Panc1 (cell line): ENCODE data around the gene SENP6.

ENCODE experiments used
- CTCF ChIP-seq: fragments of 450-650 bp; IDR thresholded peaks from 2 replicates; pipeline ENCODE4 v1.5.1; 2017; ENCODE audit warnings: mild to moderate bottlenecking
- POLR2AphosphoS5 ChIP-seq: IDR thresholded peaks from 2 replicates; pipeline ENCODE4 v1.6.1; 2012; ENCODE audit warnings: mild to moderate bottlenecking, low read depth, low read length, moderate library complexity
- SIN3A ChIP-seq: IDR thresholded peaks from 2 replicates; pipeline ENCODE4 v1.6.1; 2012; ENCODE audit warnings: low read depth, mild to moderate bottlenecking, low read length, moderate library complexity, borderline replicate concordance; ENCODE audit not compliant: insufficient read depth

DNA sequence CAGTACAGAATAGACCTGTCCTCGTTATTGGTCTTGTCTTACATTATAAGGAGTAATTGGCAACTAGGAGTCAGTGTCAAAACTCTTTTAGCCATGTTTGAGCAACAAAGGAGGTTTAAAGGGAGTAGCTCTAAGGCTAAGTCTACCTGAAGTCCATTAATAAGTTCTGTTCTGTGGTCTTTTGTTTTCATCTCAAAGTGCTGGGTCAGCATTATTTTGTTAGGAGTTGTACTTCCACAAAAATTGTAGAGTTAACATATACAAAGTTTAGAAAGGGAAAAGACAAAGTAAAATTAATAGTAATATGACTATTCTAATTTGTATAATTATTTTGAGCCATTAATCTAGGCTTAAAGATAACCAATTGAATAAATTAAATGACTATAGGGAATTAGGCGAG is 12.7 kb upstream of the SENP6 start:
- TF ChIP-seq CTCF (no peak), SIN3A (no peak), POLR2AphosphoS5 (no peak)
